ENCODE results near the gene LRRC8A. TPM values are rescaled to one million over a fixed set of nuclear protein-coding genes. Genes with fewer than 3 reads are reported as not detected.
"Not testable (repeated sequence)": the region's sequence is repeated elsewhere in the genome, so short reads cannot be mapped to it uniquely, and the experiment has no call there.

The LRRC8A gene
- total RNA-seq, 1 donor from 2014 or later, result 38.2 TPM

DNA sequence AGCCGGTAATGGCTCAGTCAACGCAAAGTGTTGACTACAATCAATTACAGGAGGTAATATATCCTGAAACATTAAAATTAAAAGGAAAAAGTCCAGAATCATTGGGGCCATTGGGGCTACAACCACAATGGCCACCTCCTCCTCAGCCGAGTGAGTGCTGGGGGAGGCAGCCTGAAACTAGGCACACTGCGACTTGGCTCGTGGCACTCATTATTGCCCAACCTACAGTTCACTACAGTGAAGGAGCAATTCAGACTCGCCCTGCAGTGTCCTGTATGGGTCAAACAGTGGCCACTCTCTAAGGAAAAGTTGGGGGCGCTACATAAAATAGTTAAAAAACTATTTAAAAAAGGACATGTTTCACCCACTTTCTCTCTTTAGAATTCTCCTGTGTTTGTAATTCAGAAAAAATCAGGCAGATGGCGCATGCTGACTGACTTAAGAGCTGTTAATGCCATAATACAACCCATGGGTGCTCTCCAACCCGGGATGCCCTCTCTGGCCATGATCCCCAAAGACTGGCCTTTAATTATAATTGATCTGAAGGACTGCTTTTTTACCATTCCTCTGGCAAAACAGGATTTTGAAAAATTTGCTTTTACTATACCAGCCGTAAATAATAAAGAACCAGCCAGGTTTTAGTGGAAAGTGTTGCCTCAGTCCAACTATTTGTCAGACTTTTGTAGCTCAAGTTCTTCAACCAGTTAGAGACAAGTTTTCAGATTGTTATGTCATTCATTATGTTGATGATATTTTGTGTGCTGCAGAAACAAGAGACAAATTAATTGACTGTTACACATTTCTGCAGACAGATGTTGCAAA is 29.9 kb upstream of the LRRC8A start:
- H3K27me3 Mint-ChIP-seq, result not testable (repeated sequence)

DNA sequence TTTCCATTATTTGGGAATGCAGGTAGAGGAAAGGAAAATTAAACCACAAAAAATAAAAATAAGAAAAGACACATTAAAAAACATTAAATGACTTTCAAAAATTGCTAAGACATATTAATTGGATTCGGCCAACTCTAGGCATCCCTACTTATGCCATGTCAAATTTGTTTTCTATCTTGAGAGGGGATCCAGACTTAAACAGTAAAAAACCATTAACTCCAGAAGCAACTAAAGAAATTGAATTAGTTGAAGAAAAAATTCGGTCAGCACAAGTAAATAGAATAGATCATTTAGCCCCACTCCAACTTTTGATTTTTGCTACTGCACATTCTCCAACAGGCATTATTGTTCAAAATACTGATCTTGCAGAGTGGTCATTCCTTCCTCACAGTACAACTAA is 29.3 kb upstream of the LRRC8A start:
- not testable (repeated sequence) for H3K9me3 Mint-ChIP-seq; H3K27me3 Mint-ChIP-seq; H3K4me1 Mint-ChIP-seq (ENCODE audit: unreplicated experiment); H3K4me3 Mint-ChIP-seq; H3K27ac Mint-ChIP-seq; DNase-seq (ENCODE audit: extremely low spot score, unreplicated experiment); H3K36me3 Mint-ChIP-seq

More for the DNA sequence above, 29.9 kb upstream of the LRRC8A start:
- not testable (repeated sequence) for H3K4me3 Mint-ChIP-seq; H3K36me3 Mint-ChIP-seq; H3K4me1 Mint-ChIP-seq (ENCODE audit: unreplicated experiment); H3K9me3 Mint-ChIP-seq; H3K27ac Mint-ChIP-seq; DNase-seq (ENCODE audit: extremely low spot score, unreplicated experiment)
- TF ChIP-seq, protein P1, sequence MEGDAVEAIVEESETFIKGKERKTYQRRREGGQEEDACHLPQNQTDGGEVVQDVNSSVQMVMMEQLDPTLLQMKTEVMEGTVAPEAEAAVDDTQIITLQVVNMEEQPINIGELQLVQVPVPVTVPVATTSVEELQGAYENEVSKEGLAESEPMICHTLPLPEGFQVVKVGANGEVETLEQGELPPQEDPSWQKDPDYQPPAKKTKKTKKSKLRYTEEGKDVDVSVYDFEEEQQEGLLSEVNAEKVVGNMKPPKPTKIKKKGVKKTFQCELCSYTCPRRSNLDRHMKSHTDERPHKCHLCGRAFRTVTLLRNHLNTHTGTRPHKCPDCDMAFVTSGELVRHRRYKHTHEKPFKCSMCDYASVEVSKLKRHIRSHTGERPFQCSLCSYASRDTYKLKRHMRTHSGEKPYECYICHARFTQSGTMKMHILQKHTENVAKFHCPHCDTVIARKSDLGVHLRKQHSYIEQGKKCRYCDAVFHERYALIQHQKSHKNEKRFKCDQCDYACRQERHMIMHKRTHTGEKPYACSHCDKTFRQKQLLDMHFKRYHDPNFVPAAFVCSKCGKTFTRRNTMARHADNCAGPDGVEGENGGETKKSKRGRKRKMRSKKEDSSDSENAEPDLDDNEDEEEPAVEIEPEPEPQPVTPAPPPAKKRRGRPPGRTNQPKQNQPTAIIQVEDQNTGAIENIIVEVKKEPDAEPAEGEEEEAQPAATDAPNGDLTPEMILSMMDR (conservative IDR thresholded peaks at IDR 0.05), result peak; percentile 71

DNA sequence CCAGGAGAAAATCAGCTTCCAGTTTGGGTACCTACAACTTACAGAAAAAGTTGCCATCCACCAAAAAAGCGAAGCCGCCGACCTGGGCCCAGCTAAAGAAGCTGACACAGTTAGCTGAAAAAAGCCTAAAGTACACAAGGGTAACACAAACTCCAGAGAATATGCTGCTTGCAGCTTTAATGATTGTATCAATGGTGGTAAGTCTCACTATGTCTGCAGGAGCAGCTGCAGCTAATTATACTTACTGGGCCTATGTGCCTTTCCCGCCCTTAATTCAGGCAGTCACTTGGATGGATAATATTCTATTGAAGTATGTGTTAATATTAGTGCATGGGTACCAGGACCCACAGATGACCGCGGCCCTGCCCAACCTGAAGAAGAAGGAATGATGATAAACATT is 27.5 kb upstream of the LRRC8A start:
- not testable (repeated sequence) for H3K27ac Mint-ChIP-seq; H3K36me3 Mint-ChIP-seq; H3K27me3 Mint-ChIP-seq; H3K4me3 Mint-ChIP-seq; DNase-seq (ENCODE audit: extremely low spot score, unreplicated experiment); H3K9me3 Mint-ChIP-seq; H3K4me1 Mint-ChIP-seq (ENCODE audit: unreplicated experiment)

DNA sequence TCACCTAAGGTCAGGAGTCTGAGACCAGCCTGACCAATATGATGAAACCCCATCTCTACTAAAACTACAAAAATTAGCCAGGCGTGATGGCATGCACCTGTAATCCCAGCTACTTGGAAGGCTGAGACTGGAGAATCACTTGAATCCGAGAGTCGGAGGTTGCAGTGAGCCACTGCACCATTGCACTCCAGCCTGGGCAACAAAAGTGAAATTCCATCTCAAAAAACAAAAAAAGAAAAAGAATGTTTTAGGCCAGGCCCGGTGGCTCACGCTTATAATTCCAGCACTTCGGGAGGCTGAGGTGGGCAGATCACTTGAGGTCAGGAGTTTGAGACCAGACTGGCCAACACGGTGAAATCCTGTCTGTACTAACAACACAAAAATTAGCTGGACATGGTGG is 23.5 kb upstream of the LRRC8A start:
- not testable (repeated sequence) for H3K27ac Mint-ChIP-seq, H3K27me3 Mint-ChIP-seq

DNA sequence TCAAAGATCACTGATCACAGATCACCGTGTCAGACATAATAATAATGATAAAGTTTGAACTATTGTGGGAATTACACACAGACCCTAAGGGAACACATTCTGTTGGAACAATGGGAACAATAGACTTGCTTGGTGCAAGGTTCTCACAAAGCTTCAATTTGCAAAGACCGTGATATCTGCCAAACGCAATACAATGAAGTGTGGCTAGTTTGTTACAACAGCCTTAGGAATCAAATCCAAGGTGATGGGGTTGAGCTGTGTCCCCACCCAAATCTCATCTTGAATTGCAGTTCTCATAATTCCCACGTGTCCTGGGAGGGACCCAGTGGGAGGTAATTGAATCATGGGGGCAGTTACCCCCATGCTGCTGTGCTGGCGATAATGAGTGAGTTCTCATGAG is 21.0 kb upstream of the LRRC8A start:
- H3K4me1 Mint-ChIP-seq (ENCODE audit: unreplicated experiment), result peaks cover 5% of the 10 kb centered on the region
- H3K9me3 Mint-ChIP-seq, result no peaks in the 10 kb centered on the region
- H3K36me3 Mint-ChIP-seq, result no peaks in the 10 kb centered on the region
- no peak overlapping the region for H3K4me3 Mint-ChIP-seq
- DNase-seq (ENCODE audit: extremely low spot score, unreplicated experiment), result no peak
- TF ChIP-seq, protein P1 (conservative IDR thresholded peaks at IDR 0.05), result no peak
- no peaks in the 10 kb centered on the region for H3K27me3 Mint-ChIP-seq
- H3K27ac Mint-ChIP-seq, result peak overlapping the region; percentile 76

More for the DNA sequence above, 23.5 kb upstream of the LRRC8A start:
- not testable (repeated sequence) for H3K4me1 Mint-ChIP-seq (ENCODE audit: unreplicated experiment); H3K4me3 Mint-ChIP-seq; DNase-seq (ENCODE audit: extremely low spot score, unreplicated experiment); H3K36me3 Mint-ChIP-seq; H3K9me3 Mint-ChIP-seq

DNA sequence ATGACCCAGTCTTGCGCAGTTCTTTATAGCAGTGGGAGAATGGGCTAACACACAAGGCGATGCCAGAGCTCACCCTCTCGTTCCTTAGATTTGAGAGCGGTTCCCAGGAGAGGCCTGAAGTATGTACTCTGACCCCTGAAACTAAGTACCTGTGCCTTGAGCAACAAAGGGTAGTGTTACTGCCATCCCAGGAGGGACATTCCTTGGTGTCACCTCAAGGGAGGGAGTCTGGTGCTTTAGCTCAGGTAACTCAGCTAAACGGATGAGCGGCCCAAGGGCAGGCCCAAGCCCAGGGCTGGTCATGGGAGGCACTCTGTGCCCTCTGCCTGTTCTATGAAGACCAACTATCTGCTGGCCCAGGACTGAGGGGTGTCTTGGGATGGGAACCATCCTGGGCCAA is 20.4 kb upstream of the LRRC8A start:
- Mint-ChIP-seq H3K4me3 (no peak overlapping the region), H3K27me3 (no peaks in the 10 kb centered on the region), H3K4me1 (ENCODE audit: unreplicated experiment) (peaks cover 5% of the 10 kb centered on the region), H3K9me3 (no peaks in the 10 kb centered on the region), H3K27ac (no peak overlapping the region), H3K36me3 (no peaks in the 10 kb centered on the region)
- TF ChIP-seq, protein P1 (conservative IDR thresholded peaks at IDR 0.05), result no peak
- DNase-seq (ENCODE audit: extremely low spot score, unreplicated experiment), result no peak

DNA sequence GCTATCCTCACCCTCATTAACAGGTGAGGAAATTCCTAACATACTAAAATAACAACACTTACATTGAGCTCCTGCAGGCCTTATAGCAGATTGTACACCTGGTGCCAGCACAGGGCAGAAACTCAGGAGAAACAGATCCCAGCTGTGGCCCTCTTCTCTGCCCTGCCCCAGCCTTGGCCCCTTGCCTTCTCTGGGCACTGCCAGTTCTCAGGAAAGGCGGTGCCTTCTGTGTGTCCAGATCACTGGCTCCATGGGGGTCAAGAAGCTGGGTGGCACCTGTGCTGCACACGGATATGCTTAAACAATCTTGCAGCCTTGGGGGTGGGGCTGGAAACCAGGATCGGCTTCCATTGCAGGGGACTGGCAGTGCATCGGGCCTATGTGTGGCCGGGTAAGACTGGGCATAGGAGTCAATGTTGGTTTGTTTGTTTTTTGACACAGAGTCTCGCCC is 19.5 kb upstream of the LRRC8A start:
- Mint-ChIP-seq H3K4me3 (no peak overlapping the region), H3K36me3 (no peaks in the 10 kb centered on the region), H3K4me1 (ENCODE audit: unreplicated experiment) (peaks cover 5% of the 10 kb centered on the region), H3K27me3 (no peaks in the 10 kb centered on the region), H3K9me3 (no peaks in the 10 kb centered on the region), H3K27ac (no peak overlapping the region)
- no peak for DNase-seq (ENCODE audit: extremely low spot score, unreplicated experiment)
- TF ChIP-seq, protein P1 (conservative IDR thresholded peaks at IDR 0.05), result no peak
